ENCODE measurements around the gene CES2. TPM values are rescaled to one million over a fixed set of nuclear protein-coding genes. Genes with fewer than 3 reads are reported as not detected.
A peak's percentile ranks its signal among the peaks of the same experiment; 100 is the strongest.

CES2 gene
- total and polyA plus RNA-seq, 9 of the 15 experiments (the other 6 are each of a cell fraction or from before 2014, with no cell fraction given) = 2.2 to 37.9 (median 24.4) TPM

DNA sequence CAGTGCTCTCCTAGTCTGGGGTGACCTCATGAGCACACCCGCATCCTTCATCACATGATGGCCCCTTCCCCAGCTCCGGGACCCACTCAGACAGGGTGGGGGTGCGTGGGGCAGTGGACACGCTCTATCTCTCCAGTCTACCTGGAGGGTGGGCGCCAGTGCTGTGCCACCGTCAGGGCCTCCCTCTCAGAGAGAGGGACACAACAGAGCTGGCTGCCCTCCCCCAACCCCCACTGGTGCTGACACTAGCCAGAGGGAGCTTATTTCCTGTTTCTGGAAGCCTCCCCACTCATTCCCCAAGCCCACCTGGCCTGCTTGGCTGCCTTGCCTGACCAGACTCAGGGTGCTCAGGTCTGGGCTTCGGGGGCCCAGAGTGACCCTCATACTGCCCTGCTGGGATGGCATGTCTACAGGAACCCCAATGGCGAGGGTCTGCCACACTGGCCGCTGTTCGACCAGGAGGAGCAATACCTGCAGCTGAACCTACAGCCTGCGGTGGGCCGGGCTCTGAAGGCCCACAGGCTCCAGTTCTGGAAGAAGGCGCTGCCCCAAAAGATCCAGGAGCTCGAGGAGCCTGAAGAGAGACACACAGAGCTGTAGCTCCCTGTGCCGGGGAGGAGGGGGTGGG, 8.2 kb downstream of the CES2 start:
- ATAC-seq (no peak), FAIRE-seq (no peak), DNase-seq (ENCODE audit: extremely low read depth in 1 of 4, low spot score in 3 of 4) (no peak)
- 89% methylated on average over 15 of the region's 15 CpGs for WGBS (ENCODE audit: insufficient coverage, low coverage, missing lambda C conversion rate)
- no peak overlapping the region for H3K4me3 ChIP-seq
- peaks cover 0 to 12% of the 10 kb centered on the region in 2 experiments; a peak in 1 of 5 replicates for H3K4me1 ChIP-seq (replicated peaks in 1 of 2; ENCODE audit: control insufficient read depth in 2 of 2, insufficient read depth in 2 of 2, low read length in 2 of 2)
- no peaks in the 10 kb centered on the region for H3K9me3 ChIP-seq (replicated peaks; ENCODE audit: control insufficient read depth, insufficient read depth, low read depth, low read length)
- no TSS peak for BruUV-seq (replicated peaks)
- H3K4me2 ChIP-seq (ENCODE audit: insufficient read depth, low read length) = no peak overlapping the region
- peaks cover 54% of the 10 kb centered on the region; the same call in 2 of the 3 replicates for H3K36me3 ChIP-seq (ENCODE audit: control insufficient read depth, insufficient read depth, low read length)
- ChIA-PET CTCF (ENCODE audit: low intra/inter-chr PET ratio) (interaction anchor here (1.0 kb wide), 1 partner anchor 166 kb away, joined by 3 read pairs; the partner anchor contains the start of gene PHAF1), POLR2A (interaction anchor here (0.6 to 1.1 kb wide), 7 partner anchors 9 to 260 kb away, joined by 3 read pairs; no protein-coding TSS in a partner anchor)
- H3K27me3 ChIP-seq (ENCODE audit: control insufficient read depth in 2 of 2, insufficient read depth in 2 of 2, low read length in 2 of 2) = no peaks in the 10 kb centered on the region
- no peak overlapping the region for H3K27ac ChIP-seq (ENCODE audit: extremely low read depth, low read depth, low read length)
- no peak overlapping the region for H2AFZ ChIP-seq (ENCODE audit: low read depth, low read length)
- intact Hi-C loops (cut with micrococcal nuclease) = no loop called here
- no peaks in the 10 kb centered on the region for H4K20me1 ChIP-seq (replicated peaks; ENCODE audit: control insufficient read depth, insufficient read depth, low read length)
- peak; percentile 48 for TF ChIP-seq RBFOX2 (IDR thresholded peaks at IDR 0.05; ENCODE audit: low read depth, low read length)
- TF ChIP-seq ZNF586 (CRISPR knock-in tag; conservative IDR thresholded peaks at IDR 0.05) = no peak
- no peak for TF ChIP-seq ZNF445 (CRISPR knock-in tag; IDR thresholded peaks at IDR 0.05; ENCODE audit: low read depth)
- TF ChIP-seq ZNF347 (CRISPR knock-in tag; IDR thresholded peaks at IDR 0.05; ENCODE audit: low read depth) = no peak
- in situ Hi-C loops (cut with MboI) = no loop called here
- no peaks in the 10 kb centered on the region for H3K79me2 ChIP-seq (ENCODE audit: control insufficient read depth, insufficient read depth, low read length)
- H3K9me1 ChIP-seq (ENCODE audit: control insufficient read depth, insufficient read depth, low read length) = no peaks in the 10 kb centered on the region
- H3K9ac ChIP-seq (ENCODE audit: insufficient read depth in 1 of 2, low read depth in 2 of 2, low read length in 2 of 2) = peak overlapping the region in 1 of 2 experiments; percentile 65; a peak in 1 of 4 replicates

- Histone ChIP-seq H4K20me1 (replicated peaks; ENCODE audit: control insufficient read depth, insufficient read depth, low read length) (no peaks in the 10 kb centered on the region), H3K36me3 (ENCODE audit: control insufficient read depth, insufficient read depth, low read length) (peaks cover 49% of the 10 kb centered on the region; the same call in 2 of the 3 replicates), H3K4me3 (no peak overlapping the region), H3K4me2 (ENCODE audit: insufficient read depth, low read length) (no peak overlapping the region), H3K27me3 (ENCODE audit: control insufficient read depth in 2 of 2, insufficient read depth in 2 of 2, low read length in 2 of 2) (no peaks in the 10 kb centered on the region), H3K9ac (ENCODE audit: insufficient read depth in 1 of 2, low read depth in 2 of 2, low read length in 2 of 2) (no peak overlapping the region), H3K9me3 (replicated peaks; ENCODE audit: control insufficient read depth, insufficient read depth, low read depth, low read length) (no peaks in the 10 kb centered on the region), H3K9me1 (ENCODE audit: control insufficient read depth, insufficient read depth, low read length) (no peaks in the 10 kb centered on the region), H3K4me1 (replicated peaks in 1 of 2; ENCODE audit: control insufficient read depth in 2 of 2, insufficient read depth in 2 of 2, low read length in 2 of 2) (peaks cover 0 to 16% of the 10 kb centered on the region in 2 experiments; a peak in 1 of 5 replicates), H3K27ac (ENCODE audit: extremely low read depth, low read depth, low read length) (no peak overlapping the region), H2AFZ (ENCODE audit: low read depth, low read length) (no peak overlapping the region), H3K79me2 (ENCODE audit: control insufficient read depth, insufficient read depth, low read length) (no peaks in the 10 kb centered on the region)
- in situ Hi-C loops (cut with MboI) = no loop called here
- TF ChIP-seq NKRF (IDR thresholded peaks at IDR 0.05; ENCODE audit: borderline replicate concordance) (no peak), ZNF121 (CRISPR knock-in tag; conservative IDR thresholded peaks at IDR 0.05) (peak; percentile 44), RBM25 (IDR thresholded peaks at IDR 0.05; ENCODE audit: low read depth, low read length, severe bottlenecking) (peak; percentile 6)
- TF ChIP-seq, protein P1, sequence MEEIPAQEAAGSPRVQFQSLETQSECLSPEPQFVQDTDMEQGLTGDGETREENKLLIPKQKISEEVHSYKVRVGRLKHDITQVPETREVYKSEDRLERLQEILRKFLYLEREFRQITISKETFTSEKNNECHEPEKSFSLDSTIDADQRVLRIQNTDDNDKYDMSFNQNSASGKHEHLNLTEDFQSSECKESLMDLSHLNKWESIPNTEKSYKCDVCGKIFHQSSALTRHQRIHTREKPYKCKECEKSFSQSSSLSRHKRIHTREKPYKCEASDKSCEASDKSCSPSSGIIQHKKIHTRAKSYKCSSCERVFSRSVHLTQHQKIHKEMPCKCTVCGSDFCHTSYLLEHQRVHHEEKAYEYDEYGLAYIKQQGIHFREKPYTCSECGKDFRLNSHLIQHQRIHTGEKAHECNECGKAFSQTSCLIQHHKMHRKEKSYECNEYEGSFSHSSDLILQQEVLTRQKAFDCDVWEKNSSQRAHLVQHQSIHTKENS (CRISPR knock-in tag; IDR thresholded peaks at IDR 0.05) = no peak
- FAIRE-seq (no peak), ATAC-seq (no peak), DNase-seq (ENCODE audit: extremely low read depth in 1 of 4, low spot score in 3 of 4) (no peak)
- intact Hi-C loops (cut with micrococcal nuclease) = no loop called here
- ChIA-PET POLR2A (interaction anchor here (0.6 to 1.3 kb wide), 4 partner anchors 11 to 130 kb away, joined by 3 read pairs; partner anchors contain the start of gene CES3), CTCF (ENCODE audit: low intra/inter-chr PET ratio) (no interaction called here)
- 89% methylated on average over 5 of the region's 5 CpGs for WGBS (ENCODE audit: insufficient coverage, low coverage, missing lambda C conversion rate)
- BruUV-seq (replicated peaks) = no TSS peak
These were observed 8.7 kb downstream of the CES2 start for GRCh38 chr16:66944054-66944441.
